Esophagus mucosa (tissue), 1 donor: Measurements from ENCODE around the gene COQ4. TPM values are rescaled to one million over a fixed set of nuclear protein-coding genes. Genes with fewer than 3 reads are reported as not detected.

Experiments
- ATAC-seq: fragments of 200-7000 bp; cut with Tn5 transposase; one replicate; pipeline ENCODE4 v1.9.1; 2020
- total RNA-seq: library from RNA; stranded (reverse); gene quantifications from one replicate; pipeline ENCODE4 v1.2.4, GENCODE V29; 2023
- donor health status: DM: yes; HTN: yes; CAD: no.

COQ4 gene
- total RNA-seq, 1 donor from 2014 or later, result 61.7 TPM

DNA sequence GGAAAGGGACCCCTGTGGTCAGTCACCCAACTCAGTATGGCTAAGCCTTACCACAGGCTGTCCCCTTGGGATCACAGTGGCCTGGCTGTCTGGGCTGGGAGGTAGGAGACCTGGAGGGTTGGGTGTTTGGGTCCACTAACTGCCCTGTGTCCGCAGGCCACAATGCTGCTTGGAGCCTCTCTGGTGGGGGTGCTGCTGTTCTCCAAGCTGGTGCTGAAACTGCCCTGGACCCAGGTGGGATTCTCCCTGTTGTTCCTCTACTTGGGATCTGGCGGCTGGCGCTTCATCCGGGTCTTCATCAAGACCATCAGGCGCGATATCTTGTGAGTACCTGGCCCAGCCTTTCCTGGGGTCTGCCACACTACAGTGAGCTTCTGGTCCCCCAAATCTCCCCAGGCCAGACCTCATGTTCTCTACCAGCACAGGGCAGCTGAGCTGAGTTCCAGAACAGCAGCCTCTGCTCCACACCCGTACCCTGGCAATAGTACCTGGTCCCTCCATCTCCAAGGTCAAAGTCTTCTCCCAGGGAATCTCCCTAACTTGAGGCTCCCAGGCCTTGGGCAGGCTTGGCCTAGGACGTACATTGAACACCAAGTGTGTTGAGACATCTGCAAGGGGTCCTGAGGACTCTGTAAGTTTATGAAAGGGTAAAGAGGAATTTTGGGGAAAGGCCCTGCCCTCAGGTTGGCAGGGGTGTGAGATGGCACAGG, 20.5 kb downstream of the COQ4 start:
- ATAC-seq, result no peak

DNA sequence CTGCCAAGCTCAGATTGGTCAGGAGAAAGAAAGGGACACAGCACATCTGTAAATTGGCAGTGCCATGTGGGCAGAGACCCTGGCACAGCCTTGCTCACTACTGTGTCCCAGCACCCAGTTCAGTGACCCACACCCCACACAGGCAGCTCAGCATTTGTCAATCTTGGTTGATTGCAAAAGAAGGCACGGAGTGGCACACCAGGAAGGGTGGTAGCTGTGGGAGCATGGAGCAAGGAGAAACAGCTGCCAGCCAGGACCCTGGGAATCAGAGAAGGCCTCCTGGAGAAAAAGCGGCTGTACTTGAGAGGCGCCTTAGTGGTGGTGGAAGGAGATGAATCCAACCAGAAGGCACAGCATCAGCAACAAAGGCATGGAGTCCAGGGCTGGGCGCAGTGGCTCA, 21.2 kb downstream of the COQ4 start:
- ATAC-seq, result no peak

DNA sequence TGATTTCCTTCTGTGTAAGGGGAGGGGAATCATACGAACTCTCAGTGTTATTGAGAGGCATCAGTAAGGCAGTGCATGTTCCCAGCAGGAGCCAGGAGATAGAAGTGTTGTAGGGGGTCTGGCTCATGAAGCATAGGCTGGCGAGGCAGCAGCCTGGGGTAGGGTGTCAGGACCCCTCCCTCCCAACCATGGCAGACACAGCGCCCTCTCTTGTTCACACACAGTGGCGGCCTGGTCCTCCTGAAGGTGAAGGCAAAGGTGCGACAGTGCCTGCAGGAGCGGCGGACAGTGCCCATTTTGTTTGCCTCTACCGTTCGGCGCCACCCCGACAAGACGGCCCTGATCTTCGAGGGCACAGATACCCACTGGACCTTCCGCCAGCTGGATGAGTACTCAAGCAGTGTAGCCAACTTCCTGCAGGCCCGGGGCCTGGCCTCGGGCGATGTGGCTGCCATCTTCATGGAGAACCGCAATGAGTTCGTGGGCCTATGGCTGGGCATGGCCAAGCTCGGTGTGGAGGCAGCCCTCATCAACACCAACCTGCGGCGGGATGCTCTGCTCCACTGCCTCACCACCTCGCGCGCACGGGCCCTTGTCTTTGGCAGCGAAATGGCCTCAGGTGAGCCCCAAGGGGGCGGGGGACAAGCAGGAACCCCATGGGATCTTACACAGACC, 22.4 kb downstream of the COQ4 start:
- no peak for ATAC-seq

DNA sequence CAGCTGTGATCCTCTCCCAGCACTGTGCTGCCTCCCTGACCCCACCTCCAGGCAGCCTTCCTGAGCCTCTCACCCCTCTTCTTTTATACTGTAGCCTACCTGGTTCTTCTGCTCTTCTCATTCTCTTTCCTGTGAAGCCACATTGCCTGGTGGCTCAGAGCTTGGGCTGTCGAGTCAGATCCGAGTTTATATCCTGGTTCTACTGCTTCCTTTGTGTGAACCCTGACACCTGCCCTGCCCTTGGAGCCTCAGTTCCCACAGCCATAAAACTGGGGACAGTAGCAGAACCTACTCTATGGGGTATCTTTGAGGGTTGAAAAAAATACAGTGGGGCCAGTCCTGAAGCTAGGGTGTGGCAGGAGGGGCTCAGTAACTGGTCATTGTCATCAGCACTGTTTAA, 26.5 kb downstream of the COQ4 start:
- no peak for ATAC-seq

DNA sequence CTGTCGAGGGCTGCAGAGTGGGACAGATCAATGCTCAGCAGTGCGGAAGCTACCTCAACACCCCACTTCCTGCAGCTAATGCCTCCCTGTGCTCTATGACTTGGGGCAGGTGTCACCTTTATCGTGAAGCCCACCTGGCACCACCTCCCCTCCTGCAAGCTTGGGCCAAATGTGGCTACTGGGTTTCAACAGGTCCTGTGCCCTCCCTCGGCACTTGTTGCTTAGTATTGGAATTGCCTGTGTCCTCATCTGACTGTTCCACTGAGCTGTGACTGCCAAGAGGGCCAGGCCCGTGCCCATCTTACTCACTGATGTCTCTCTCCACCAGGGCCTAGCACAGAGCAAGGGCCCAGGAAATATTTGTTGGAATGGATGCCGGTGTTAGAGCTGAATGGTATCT, 27.1 kb downstream of the COQ4 start:
- no peak for ATAC-seq

DNA sequence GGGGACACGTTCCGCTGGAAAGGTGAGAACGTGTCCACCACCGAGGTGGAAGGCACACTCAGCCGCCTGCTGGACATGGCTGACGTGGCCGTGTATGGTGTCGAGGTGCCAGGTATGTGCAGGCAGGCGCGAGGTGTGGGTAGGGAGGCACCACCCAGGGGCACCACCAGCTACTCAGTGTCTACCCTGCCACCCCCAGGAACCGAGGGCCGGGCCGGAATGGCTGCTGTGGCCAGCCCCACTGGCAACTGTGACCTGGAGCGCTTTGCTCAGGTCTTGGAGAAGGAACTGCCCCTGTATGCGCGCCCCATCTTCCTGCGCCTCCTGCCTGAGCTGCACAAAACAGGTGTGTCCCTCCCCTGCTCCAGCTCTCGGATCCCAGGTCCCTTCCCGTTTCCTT, 32.8 kb downstream of the COQ4 start:
- no peak for ATAC-seq

DNA sequence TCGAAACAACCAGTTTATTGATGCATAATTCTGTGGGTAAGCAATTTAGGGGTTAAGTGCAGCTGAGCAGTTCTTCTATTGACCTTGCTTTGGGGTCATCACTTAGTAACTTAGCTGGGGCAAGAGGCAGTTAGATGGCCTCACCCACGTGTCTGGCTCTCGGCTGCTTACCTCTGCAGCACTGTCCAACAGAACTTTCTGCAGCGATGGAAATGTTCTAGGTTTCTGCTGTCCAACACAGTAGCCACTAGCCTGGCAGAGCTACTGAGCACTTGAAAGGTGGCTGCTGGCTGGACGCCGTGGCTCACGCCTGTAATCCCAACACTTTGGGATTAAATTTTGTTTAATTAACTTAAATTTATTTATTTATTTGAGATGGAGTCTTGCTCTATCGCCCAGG, 35.5 kb downstream of the COQ4 start:
- no peak for ATAC-seq

DNA sequence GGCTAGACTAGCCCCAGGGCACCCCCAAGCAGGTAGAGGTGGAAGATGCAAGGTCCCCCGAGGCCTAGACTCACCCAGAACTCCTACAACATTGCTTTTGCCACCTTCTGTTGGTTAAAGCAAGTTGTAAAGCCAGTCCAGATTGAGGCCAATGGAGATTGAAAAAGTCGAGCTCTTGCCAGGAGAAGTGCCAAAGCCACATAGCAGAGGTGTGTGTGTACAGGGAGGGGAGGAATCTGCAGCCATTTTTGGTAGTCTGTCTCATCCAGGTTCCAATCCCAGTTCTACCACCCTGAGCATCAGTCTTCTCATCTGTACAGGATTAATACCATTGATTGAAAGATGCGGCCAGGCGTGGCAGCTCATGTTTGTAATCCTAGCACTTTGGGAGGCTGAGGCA, 36.2 kb downstream of the COQ4 start:
- no peak for ATAC-seq

DNA sequence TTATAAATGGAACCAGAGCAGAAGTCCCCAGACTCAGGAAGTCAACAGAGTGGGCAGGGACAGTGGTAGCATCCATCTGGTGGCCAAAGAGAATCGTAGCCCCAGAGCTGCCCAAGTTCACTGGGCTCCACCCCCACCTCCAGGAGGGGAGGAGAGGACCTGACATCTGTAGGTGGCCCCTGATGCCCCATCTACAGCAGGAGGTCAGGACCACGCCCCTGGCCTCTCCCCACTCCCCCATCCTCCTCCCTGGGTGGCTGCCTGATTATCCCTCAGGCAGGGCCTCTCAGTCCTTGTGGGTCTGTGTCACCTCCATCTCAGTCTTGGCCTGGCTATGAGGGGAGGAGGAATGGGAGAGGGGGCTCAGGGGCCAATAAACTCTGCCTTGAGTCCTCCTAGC, 38.2 kb downstream of the COQ4 start:
- ATAC-seq, result no peak

DNA sequence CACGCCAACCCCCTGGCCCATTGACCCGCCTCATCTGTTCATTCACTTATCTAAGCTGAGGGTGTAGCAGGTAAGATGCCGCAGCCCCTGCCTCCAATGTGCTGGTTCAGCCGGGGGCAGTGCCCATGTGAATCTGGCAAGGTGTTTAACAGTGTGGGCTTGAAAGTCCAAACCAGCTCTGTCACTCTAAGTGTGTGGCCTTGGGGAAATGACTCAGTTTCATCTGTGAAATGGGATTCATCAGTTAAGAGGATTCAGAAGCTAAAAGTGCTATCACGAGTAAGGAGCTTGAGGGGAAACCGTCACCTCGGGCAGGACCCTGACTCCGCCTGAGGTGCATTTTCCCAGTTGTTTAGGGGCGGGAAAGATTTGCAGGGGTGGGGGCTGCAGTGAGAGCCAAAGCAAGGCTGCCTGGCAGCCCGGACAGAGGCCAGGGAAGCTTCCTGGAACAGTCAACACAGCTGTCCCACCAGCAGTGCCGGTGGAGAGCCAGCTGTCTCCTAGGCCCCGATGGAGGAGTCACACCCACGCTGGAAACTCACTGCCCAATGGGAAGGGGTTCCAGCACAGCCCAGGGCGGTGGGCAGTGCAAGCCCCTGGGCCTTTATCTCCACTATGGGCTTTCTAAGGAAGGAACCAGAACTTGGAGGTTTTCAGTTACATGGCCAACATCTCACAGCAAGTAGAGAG, 38.8 kb downstream of the COQ4 start:
- ATAC-seq, result peak; percentile 18

DNA sequence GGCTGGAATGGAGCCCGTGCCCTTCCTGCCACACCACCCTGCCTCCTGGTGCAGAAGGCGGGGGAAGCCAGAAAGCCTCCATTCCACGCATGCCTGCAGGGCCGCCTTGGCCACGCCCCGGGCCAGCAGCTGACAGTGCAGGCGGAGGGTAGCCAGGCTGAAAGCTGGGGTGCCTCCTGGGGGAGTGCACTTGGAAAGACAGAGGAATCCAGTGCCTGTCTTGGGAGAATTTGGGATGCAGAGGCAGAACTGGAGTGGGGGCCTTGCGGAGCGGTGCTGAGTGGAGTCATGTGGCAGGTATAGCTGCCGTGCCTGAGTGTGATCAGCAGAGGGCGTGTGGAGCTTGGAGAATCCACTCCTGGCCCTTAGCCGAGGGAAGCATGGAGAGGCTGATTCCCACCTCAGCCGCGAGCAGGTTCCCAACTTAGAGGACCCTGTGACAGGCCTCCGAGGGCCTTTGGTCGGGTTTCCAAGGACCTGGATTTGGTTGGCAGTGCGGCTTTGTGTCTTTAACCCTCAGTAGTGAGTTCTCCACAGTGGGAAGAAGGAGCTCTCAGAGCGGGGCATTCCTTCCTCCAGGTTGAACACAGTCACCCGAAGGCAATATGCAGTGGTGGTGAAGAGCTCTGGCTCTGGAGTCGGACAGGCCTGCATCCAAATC, 39.5 kb downstream of the COQ4 start:
- peak; percentile 79 for ATAC-seq

DNA sequence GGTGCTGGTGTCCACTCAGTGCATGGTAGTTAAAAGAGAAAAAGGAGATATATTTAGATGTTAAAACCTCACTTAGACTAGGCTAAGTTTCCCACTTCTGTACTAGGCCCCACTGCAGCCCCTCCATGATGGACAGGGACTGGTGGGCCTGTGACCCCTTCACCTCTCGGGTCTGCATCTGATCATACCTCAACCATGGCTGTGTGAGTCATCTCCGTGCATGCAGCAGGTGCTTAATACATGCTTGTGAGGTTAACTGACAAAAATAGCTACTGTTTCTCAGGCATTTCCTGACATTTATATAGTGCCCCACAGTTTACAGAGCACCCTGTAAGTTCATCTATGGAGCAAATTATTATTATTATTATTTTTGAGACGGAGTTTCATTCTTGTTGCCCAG, 40.1 kb downstream of the COQ4 start:
- no peak for ATAC-seq

DNA sequence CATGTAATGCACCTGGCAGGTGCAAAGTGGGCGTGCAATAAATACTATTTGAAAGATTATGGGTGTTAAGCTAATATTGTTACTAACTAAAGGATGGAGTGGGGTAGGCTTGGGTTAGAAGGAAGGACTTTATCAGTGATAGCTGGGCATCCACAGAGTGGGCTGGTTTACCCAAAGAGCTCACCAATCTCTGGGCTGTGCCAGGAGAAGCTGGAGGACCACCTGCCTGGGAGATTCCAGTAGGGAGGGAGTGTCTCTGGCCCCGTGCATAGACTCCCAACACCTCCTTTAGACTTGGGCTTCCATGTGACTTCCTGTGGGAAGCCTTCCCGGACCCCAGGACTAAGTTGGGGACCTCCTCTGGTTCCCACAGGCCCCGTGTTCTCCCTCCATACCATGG, 42.9 kb downstream of the COQ4 start:
- ATAC-seq, result no peak

DNA sequence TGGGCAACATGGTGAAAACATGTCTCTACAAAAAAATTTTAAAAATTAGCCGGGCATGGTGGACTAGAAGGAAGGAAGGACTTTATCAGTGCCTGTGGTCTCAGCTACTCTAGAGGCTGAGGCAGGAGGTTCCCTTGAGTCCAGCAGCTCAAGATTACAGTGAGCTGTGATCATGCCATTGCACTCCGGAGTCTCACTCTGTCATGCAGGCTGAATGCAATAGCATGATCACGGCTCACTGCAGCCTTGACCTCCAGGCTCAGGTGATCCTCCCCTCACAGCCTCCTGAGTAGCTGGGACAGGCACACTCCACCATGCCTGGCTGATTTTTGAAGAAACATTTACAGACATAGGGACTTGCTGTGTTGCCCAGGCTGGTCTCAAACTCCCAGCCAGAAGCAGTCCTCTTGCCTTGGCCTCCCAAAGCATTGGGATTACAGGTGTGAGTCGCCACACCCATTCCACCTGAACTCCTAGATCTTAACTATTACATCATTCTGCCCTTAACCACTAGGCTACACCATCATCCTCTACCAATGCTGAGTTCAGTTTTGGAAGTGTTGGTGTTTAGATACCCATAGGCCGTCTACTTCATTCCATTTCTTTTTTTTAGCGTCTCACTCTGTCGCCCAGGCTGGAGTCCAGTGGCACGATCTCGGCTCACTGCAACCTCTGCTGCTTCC, 46.5 kb downstream of the COQ4 start:
- no peak for ATAC-seq

DNA sequence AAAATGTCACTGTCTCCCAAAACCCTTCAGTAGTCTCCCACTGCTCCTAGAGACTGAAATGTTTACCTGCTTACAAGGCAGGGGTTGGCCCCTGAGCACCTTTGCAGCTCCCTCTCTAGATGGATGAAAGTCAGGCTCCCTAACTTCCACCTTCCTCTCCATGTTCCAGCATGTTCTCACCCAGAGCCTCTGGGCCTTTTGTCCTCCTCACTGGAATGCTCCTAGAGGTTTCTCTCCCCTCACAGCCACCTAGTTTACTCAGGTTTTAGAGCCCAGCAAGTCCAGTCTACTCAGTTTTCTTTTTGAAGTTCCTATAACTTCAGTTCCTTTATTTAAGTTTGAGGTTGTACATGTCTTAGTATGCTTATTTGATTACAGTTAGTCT, 47.7 kb downstream of the COQ4 start:
- ATAC-seq, result peak; percentile 13

DNA sequence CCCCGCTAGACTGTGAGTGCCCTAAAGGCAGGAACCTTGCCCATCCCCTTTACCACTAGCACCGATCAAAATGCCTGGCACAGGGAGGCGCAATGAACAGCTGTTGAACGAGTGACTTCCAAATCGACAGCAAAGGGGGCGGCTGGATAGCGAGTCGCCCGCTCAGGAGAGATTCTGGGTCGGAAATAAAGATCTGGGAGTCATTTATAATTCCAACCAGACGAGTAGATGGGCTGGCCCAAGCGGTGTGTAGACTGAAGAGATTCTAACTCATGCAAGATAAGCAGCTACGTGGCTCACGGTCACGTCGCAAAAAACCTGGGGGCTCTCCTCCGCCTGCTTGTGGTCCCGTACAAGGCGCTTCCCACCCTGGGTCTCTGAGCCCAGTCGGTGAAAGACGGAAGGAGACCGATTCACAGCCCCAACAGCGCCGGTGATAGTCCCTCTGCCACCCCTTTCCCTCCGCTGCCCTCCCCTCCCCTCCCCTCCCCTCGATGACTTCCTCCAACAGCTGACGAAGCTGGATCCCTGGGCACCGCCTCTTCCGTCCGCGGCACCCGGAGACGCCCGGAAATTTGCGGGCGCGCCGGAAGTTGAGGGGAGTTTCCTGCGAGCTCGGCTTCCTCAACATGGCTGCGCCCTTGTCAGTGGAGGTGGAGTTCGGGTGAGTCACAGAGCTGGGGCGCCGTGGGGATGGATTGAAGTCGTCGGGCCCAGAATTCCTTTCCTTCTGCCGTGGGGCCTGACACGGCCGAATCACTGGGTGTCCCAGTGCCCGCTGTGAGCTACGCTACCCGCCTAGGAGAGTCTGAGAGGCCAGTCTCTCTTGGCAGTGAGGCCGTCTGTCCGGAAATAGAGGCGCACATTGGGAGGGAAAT, 48.4 kb downstream of the COQ4 start, which contains the start of gene URM1:
TSS of gene URM1 (plus strand) at position 623 of the 878 bp plus-strand sequence. CDS start at position 630, 7 bp downstream.
- ATAC-seq, result peak; percentile 92

DNA sequence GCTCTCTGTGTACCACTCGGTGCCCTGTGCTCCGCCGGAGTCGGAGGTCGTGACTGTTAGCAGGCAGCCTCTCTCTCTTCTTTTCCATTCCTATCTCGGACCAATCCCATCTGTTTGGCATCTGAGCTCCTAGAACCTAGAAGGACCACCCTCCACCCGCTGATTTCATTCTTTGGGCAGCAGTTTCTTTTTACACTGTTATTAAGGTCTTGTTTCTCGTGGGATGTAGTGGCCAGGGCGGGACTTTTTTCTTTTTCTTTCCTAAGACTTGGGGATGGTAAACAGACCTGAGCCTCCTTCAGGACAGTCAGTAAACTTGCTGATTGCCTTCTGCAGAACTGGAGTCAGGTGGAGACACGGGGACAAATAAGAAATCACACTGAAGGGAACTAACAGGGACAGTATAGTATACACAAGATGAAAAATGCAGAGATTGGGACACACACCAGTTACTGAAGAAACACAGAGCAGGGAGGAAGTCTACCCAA, 49.0 kb downstream of the COQ4 start:
- no peak for ATAC-seq

DNA sequence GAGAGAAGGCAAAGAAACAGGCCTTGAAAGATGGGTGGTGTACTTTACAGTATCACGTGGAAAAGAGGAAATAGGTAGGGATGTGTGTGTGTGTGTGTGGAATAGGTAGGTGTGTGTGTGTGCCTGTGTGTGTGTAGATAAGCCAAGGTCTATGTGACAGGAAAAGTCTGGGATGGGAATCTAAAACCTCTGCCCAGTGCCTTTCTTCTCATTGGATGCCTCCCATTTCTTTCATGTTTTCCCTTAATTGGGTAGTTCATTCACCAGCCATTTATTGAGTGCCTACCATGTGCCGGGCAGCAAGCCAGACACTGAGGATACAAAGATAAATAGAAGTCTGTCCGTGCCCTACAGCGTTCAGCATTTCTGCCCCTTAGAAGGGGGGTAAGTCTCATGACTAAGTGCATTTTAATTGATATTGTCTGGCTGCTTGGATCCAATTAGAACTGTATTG, 49.6 kb downstream of the COQ4 start:
- ATAC-seq, result peak; percentile 45

DNA sequence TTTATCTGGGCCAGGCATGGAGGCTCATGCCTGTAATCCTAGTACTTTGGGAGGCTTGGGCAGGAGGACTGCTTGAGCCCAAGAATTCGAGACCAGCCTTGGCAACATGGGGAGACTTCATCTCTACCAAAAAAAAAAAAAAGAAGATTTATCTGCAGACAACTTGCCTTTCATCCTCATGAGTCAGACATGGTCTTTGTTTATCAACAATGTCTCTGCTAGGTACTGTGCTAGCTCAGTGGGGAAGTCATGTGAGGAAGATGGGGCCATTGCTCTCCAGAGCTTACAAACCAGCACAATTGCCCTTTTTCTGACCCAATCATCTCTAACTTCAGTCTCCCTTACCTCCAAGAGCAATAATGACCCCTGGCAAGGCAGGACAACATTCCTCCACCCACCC, 50.1 kb downstream of the COQ4 start:
- ATAC-seq, result no peak

DNA sequence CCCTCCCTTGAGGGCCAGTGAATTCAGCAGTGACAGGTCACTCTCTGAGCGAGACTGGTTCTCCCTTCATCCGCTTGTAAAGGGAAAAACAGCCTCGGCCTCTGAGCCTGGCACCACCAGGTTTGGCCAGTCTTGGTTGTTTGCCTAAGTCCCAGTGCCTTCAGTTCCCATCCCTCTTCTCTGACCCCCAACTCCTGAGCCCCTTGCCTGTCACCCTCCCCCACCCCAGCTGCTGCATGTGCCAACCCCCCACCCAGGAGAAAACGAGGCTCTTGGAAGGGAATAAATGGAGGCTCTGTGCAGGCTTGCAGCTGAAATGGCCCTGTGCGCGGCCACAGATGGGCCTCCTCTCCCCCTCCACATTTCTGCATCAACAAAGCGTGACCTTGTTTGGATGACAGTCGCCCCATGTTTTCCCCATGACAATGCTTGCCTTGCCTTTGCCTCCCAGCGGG, 51.6 kb downstream of the COQ4 start:
- no peak for ATAC-seq

DNA sequence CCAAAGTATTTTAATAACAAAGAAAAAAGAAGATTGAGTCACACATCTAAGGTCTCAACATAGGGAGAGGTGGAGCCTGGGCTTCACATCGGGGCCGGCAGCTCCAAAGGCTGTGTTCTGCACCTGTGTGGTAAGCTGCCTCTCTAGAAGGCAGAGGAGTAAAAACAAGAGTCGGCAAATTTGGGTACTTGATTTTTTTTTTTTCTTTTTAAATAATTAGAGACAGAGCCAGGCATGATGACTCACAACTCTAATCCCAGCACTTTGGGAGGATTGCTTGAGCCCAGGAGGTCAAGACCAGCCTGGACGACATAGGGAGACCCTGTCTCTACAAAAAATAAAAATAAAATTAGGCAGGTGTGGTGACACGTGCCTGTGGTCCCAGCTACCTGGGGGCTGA, 53.2 kb downstream of the COQ4 start:
- ATAC-seq, result no peak
